Keratinocyte (primary cell): ENCODE measurements around the gene SKAP1. TPM values are rescaled to one million over a fixed set of nuclear protein-coding genes. Genes with fewer than 3 reads are reported as not detected.

ENCODE experiments used
- DNase-seq: peaks from one replicate; pipeline ENCODE4 v3.0.0-alpha.2; 2011; ENCODE audit warnings: low read depth, missing footprints, low spot score
- FAIRE-seq: peaks from 2 replicates; lab custom pipeline; 2011; peaks lifted over from hg19 to GRCh38; lab: Jason Lieb, UNC
- H2AFZ ChIP-seq: 2 replicates; pipeline ENCODE4 v1.6.0; 2012; ENCODE audit warnings: low read length, control low read depth, inconsistent platforms; ENCODE audit not compliant: control insufficient read depth
- H3K27ac ChIP-seq: 2 replicates; pipeline ENCODE4 v1.5.1; 2011; ENCODE audit warnings: low read length; ENCODE audit not compliant: control insufficient read depth, insufficient read depth
- H3K27me3 ChIP-seq: 3 replicates; pipeline ENCODE4 v1.6.0; 2011; ENCODE audit warnings: low read length; ENCODE audit not compliant: control insufficient read depth, insufficient read depth; ENCODE audit errors: extremely low read depth
- H3K36me3 ChIP-seq, 2 experiments: 2 replicates in 1 of 2; 3 replicates in 1 of 2; pipeline ENCODE4 v1.5.1; 2011; ENCODE audit warnings: low read length in 2 of 2, mild to moderate bottlenecking in 1 of 2; ENCODE audit not compliant: control insufficient read depth in 2 of 2, insufficient read depth in 2 of 2; ENCODE audit errors: extremely low read depth in 1 of 2
- H3K4me1 ChIP-seq: 3 replicates; pipeline ENCODE4 v1.5.1; 2011; ENCODE audit warnings: low read length; ENCODE audit not compliant: control insufficient read depth, insufficient read depth; ENCODE audit errors: extremely low read depth
- H3K4me2 ChIP-seq: 3 replicates; pipeline ENCODE4 v1.6.0; 2011; ENCODE audit warnings: low read depth, low read length; ENCODE audit not compliant: control insufficient read depth, insufficient read depth; ENCODE audit errors: extremely low read depth
- H3K4me3 ChIP-seq, 3 experiments: fragments of 200-600 bp in 1 of 3; sonication (generic) in 1 of 3; 2 replicates in 2 of 3; 3 replicates in 1 of 3; pipeline ENCODE4 v1.5.1; 2011 to 2016; ENCODE audit warnings: low read length in 3 of 3, mild to moderate bottlenecking in 3 of 3, control low read depth in 2 of 3, inconsistent platforms in 1 of 3, low read depth in 1 of 3, mixed read lengths in 1 of 3, mixed run types in 1 of 3, moderate library complexity in 1 of 3; ENCODE audit not compliant: control insufficient read depth in 2 of 3, insufficient read depth in 2 of 3; ENCODE audit errors: extremely low read depth in 1 of 3
- H3K79me2 ChIP-seq: 2 replicates; pipeline ENCODE4 v1.6.0; 2012; ENCODE audit warnings: low read length; ENCODE audit not compliant: control insufficient read depth, insufficient read depth
- H3K9ac ChIP-seq: 3 replicates; pipeline ENCODE4 v1.6.0; 2011; ENCODE audit warnings: low read length; ENCODE audit not compliant: control insufficient read depth, insufficient read depth; ENCODE audit errors: extremely low read depth
- H3K9me1 ChIP-seq: 3 replicates; pipeline ENCODE4 v1.6.0; 2011; ENCODE audit warnings: low read length; ENCODE audit not compliant: control insufficient read depth, insufficient read depth; ENCODE audit errors: extremely low read depth
- H3K9me3 ChIP-seq: 2 replicates; pipeline ENCODE4 v1.5.1; 2012; ENCODE audit warnings: low read depth, low read length; ENCODE audit not compliant: control insufficient read depth
- H4K20me1 ChIP-seq: 3 replicates; pipeline ENCODE4 v1.6.0; 2011; ENCODE audit warnings: low read length; ENCODE audit not compliant: control insufficient read depth, insufficient read depth; ENCODE audit errors: extremely low read depth
- CTCF ChIP-seq, 3 experiments: IDR thresholded peaks in 1 of 3; conservative IDR thresholded peaks in 1 of 3; optimal IDR thresholded peaks in 1 of 3; 2 replicates in 2 of 3; 3 replicates in 1 of 3; pipeline versions ENCODE3 to v1.5.1; 2011; ENCODE audit warnings: low read length in 3 of 3, mild to moderate bottlenecking in 3 of 3, moderate library complexity in 2 of 3, control low read depth in 1 of 3, inconsistent platforms in 1 of 3; ENCODE audit not compliant: insufficient read depth in 2 of 3; ENCODE audit errors: extremely low read depth in 1 of 3
- EZH2 ChIP-seq: IDR thresholded peaks from one replicate; pipeline ENCODE4 v1.6.1; 2012; ENCODE audit warnings: inconsistent platforms, mild to moderate bottlenecking, low read length, moderate library complexity
- dilution Hi-C: fragments of 300-500 bp; cut with MboI; formaldehyde crosslinking; loops from one replicate; pipeline ENCODE4 v1.7.0; 2020; ENCODE audit warnings: low sequenced_read_pairs; ENCODE audit not compliant: extremely low pct_ligation_motif_present
- polyA plus RNA-seq, 5 experiments: library from polyadenylated mRNA; depleted of rRNA in 3 of 5; stranded (reverse) in 3 of 5; stranded (forward) in 1 of 5; unstranded in 1 of 5; fragments of >200 nt; gene quantifications; 1 replicate in 1 of 5; 2 replicates in 3 of 5; 3 replicates in 1 of 5; pipeline versions ENCODE4 v1.2.1 to v1.2.3, GENCODE V29; 2011 to 2012; ENCODE audit warnings: missing spikeins in 2 of 5, low read depth in 1 of 5, low replicate concordance in 1 of 5

SKAP1 gene
- polyA plus RNA-seq, 1 donor (not counting 4 experiments of a cell fraction or from before 2014, with no cell fraction given): not detected

- FAIRE-seq (no peak), DNase-seq (no peak)
- no peak overlapping the region for H3K4me3 ChIP-seq
- no peaks in the 10 kb centered on the region for H3K9me3 ChIP-seq
- H3K27ac ChIP-seq: no peak overlapping the region
- H3K9me1 ChIP-seq: no peaks in the 10 kb centered on the region
- no peak overlapping the region for H2AFZ ChIP-seq
- dilution Hi-C loops: no loop called here
- H3K4me1 ChIP-seq: no peaks in the 10 kb centered on the region
- H3K27me3 ChIP-seq: peaks cover 34% of the 10 kb centered on the region
- H3K4me2 ChIP-seq: no peak overlapping the region
- no peak for TF ChIP-seq EZH2
- TF ChIP-seq CTCF (optimal IDR thresholded peaks at IDR 0.05 in 1 of 3, IDR thresholded peaks at IDR 0.05 in 1 of 3, conservative IDR thresholded peaks at IDR 0.05 in 1 of 3; ENCODE audit: extremely low read depth in 1 of 3, insufficient read depth in 2 of 3, low read length in 3 of 3): no peak
- no peak overlapping the region for H3K9ac ChIP-seq
- H4K20me1 ChIP-seq: no peaks in the 10 kb centered on the region
- H3K79me2 ChIP-seq: no peaks in the 10 kb centered on the region
- H3K36me3 ChIP-seq: no peaks in the 10 kb centered on the region
Measured at GRCh38 chr17:48297825-48298224, 132.2 kb downstream of the SKAP1 start.

- Histone ChIP-seq H3K4me2 (no peak overlapping the region), H4K20me1 (no peaks in the 10 kb centered on the region), H3K9me1 (no peaks in the 10 kb centered on the region), H3K36me3 (no peaks in the 10 kb centered on the region), H2AFZ (no peak overlapping the region), H3K4me1 (no peaks in the 10 kb centered on the region), H3K9me3 (no peaks in the 10 kb centered on the region), H3K27me3 (peaks cover 35% of the 10 kb centered on the region), H3K79me2 (no peaks in the 10 kb centered on the region), H3K4me3 (no peak overlapping the region), H3K9ac (no peak overlapping the region), H3K27ac (no peak overlapping the region)
- DNase-seq: no peak
- TF ChIP-seq EZH2 (no peak), CTCF (optimal IDR thresholded peaks at IDR 0.05 in 1 of 3, IDR thresholded peaks at IDR 0.05 in 1 of 3, conservative IDR thresholded peaks at IDR 0.05 in 1 of 3; ENCODE audit: extremely low read depth in 1 of 3, insufficient read depth in 2 of 3, low read length in 3 of 3) (no peak)
- dilution Hi-C loops: no loop called here
- no peak for FAIRE-seq
Measured at GRCh38 chr17:48296453-48296852, 133.6 kb downstream of the SKAP1 start.
